HG02970 (cell line): ENCODE results near the gene NDUFB3.
"Not testable (repeated sequence)": the region's sequence is repeated elsewhere in the genome, so short reads cannot be mapped to it uniquely, and the experiment has no call there.

ENCODE experiments used
- ATAC-seq: cut with Tn5 transposase; IDR thresholded peaks from one replicate; pipeline ENCODE4 v1.9.1; 2021; ENCODE audit warnings: mild to moderate bottlenecking, moderate library complexity, moderate number of reproducible peaks; ENCODE audit not compliant: unreplicated experiment, low FRiP score

Gene NDUFB3

DNA sequence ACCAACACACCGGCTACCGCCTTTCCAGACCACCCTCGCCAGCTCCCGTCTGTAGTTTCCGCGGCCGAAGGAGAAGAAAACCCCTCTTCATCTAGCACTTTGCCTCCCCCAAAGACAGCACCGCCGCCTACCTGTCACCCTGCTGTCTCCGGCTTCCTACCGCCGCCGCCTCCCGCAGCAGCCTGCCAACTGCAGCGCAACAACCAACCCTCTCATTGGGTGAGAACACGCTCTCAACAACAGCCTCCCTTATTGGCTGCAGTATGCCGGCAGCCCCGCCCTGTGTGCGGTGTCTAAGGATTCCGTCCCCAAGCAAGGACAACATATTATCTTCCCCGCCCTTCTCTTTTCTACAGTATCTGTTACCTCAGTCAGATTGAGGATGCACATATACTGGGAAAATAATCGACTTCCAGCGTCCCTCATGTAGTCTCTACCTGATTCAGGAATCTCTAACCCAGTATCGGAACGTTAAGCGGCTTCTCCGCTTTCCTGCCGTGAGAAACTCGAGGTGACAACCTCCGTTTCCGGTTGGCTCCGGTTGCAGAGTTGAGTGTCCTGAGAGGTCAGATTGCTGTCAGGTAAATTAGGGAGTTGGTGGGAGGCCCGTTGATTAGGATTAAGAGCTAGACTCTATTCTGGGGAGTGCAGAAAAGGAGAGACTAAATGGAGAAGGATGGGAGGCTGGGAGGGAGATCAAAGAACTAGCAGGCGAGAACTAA is at the start of gene NDUFB3, which contains the start of gene HYCC2:
NDUFB3 (plus strand) TSS at position 523 of the 722 bp plus-strand sequence. CDS start 6,882 bp downstream, outside the sequence.
HYCC2 (minus strand) TSS at position 193 of the 722 bp plus-strand sequence. CDS start 47,662 bp downstream, outside the sequence.
- peak; percentile 98 for ATAC-seq

GRCh38 chr2:201024518-201024917 is 47.3 kb upstream of the NDUFB3 start:
- no peak for ATAC-seq

- ATAC-seq = not testable (repeated sequence)
Observed at GRCh38 chr2:201034355-201034754, 37.4 kb upstream of the NDUFB3 start.

GRCh38 chr2:201038361-201038760 is 33.4 kb upstream of the NDUFB3 start:
- not testable (repeated sequence) for ATAC-seq

DNA sequence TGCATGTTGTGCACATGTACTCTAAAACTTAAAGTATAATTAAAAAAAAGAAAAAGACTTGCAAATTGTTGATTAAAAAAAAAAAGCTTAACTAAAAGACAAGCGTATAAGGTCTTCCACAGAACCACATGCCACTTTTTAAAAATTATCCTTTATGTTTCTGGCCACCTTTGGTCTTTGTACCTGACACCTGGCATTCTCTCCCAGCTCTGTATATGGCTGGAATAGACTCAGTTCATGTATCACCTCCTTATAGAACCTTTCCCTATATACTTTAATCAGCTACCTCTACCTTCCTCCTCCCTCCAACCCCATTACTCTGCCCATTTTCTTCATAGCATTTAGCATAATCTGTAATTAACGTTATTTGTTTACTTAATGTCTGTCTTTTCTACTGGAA is 32.9 kb upstream of the NDUFB3 start:
- no peak for ATAC-seq

- ATAC-seq = no peak
Observed at GRCh38 chr2:201040867-201041628, 30.8 kb upstream of the NDUFB3 start.

GRCh38 chr2:201042451-201042850 is 29.4 kb upstream of the NDUFB3 start:
- ATAC-seq = not testable (repeated sequence)

DNA sequence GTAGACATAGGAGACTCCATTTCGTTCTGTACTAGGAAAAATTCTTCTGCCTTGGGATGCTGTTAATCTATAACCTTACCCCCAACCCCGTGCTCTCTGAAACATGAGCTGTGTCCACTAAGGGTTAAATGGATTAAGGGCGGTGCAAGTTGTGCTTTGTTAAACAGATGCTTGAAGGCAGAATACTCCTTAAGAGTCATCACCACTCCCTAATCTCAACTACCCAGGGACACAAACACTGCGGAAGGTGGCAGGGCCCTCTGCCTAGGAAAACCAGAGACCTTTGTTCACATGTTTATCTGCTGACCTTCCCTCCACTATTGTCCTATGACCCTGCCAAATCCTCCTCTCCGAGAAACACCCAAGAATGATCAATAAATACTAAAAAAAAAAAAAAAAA is 28.8 kb upstream of the NDUFB3 start:
- ATAC-seq = not testable (repeated sequence)

GRCh38 chr2:201046881-201047280 is 24.9 kb upstream of the NDUFB3 start:
- no peak for ATAC-seq

- ATAC-seq = no peak
Observed at GRCh38 chr2:201049455-201049854, 22.3 kb upstream of the NDUFB3 start.

DNA sequence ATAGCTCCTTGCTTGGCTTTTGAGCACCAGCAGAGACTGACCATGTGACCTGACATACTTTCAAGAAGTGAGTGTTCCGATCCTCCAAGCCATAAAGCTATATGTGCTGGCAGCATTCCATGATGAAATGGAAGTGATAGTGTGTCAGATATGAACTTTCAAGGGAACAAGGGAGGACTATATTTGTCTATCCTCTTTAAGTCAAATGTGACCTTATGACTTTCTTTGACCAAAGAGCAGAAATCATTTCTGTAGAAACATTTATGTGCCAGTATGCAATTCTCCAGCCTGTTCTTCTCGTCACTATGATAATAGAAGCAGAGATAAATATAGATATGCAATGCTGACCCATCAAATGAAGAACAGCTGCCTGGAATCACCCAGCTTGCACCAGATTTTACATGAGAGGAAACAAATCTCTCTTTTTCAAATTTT is 14.7 kb upstream of the NDUFB3 start:
- no peak for ATAC-seq

DNA sequence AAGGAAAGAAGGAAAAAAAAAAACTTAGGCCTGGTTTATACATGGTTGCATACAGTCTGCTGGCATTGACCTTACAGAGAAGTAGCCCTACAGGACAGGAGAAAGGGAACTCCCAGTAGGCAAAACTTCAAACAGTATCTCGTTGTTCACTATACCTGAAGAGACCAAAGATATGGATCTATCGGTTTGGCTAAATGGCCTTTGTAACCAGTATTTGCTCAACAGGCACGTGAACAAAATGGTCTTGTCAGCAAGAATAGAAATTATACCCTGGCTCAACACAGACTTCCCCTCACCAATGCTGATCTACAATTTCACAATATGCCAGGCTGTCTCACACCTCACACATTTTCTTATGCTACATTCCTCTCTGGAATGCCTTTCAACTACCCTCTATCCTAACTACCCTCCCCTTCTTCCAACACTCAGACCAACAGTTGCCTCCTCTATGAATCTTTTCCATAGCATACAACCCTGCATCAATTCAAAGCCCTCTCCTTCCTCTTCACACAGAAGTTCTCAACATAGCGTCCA is 14.0 kb upstream of the NDUFB3 start:
- no peak for ATAC-seq

DNA sequence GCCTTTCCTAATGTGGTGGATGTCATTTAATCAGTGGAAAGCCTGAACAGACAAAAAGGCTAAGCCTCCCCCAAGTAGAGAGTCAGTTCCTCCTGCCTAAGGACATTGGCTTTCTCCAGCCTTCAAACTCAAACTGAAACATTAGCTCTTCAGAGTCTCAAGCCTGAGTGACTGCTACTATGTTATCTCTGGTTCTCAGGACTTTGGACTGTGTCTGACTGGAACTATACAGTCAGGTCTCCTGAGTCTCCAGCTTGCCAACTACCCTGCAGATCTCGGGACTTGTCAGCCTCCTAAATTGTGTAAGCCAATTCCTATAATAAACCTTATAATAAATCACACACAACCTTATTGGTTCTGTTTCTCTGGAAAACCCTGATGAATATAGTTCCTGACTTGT is 12.9 kb upstream of the NDUFB3 start:
- no peak for ATAC-seq

DNA sequence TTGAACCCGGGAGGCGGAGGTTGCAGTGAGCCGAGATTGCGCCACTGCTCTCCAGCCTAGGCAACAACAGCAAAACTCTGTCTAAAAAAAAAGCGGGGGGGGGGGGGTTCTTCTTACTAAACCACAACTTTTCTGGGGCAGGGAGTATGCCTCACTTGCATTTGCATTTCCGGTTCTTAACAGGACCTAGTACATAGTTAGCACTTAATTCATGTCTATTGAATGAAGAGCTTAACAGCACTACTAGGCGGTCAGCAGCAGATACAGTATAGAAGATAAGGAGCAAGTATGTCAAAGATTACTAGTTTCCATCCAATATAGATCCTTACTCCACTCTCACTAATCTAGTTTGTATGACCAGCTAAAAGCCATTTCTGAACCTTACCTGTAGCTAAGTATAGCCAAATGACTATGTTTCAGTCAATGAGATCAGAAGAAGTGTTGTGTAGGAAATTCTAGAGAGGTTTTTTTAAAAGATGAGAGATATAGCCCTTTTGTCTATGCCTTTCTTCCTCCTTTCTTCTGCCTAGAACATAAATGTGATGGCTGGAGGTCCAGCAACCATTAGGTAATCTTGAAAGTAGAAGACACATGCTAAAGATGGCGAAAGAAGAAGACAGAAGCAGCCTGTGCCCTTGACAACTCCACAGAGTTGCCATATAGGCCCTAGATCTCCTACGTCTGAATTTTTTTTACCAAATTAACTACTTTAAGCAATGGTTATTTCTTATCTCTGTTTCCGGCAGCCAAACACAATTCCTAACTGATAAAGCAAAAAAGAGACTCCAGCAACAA is 11.6 kb upstream of the NDUFB3 start:
- ATAC-seq = no peak

GRCh38 chr2:201063516-201063915 is 8.3 kb upstream of the NDUFB3 start:
- not testable (repeated sequence) for ATAC-seq

DNA sequence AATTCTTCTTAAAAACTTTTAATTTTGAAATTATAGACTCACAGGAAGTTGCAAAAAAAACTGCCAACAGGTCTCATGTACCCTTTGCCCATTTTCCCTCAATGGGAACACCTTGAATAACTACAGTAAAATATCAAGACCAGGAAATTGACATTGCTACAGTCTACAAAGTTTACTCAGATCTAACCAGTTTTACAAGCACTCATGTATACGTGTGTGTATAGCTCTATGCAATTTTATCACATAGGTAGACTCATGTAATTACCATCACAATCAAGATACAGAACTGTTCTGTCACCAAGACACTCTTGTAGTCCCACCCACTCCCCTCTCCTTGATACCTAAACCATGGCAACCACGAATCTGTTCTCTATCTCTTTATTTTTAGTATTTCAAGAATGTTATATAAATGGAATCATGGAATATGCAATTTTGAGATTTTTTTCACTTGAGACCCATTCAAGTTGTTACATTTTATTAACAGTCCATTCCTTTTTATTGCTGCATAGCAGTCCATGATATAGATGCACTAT is 6.9 kb upstream of the NDUFB3 start:
- ATAC-seq = no peak

GRCh38 chr2:201070948-201071478 is 788 bp upstream of the NDUFB3 start:
- peak; percentile 22 for ATAC-seq

DNA sequence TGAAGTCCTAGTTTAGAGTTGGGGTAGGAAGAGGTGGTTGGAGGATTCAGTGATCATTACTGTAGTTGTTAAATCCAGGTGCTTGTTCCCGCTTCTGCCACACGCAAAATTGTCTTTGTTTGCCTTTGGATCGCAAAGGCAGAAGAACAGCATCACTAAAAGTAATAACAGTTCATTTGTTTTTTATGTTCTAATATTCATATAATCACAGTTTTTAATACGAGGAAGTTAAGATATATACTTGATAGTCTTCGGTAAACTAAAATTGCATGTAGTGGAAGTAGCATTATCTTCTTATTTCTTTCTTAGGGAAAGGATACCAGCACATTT is 365 bp downstream of the NDUFB3 start:
- no peak for ATAC-seq

- no peak for ATAC-seq
Observed at GRCh38 chr2:201073071-201073470, 1.3 kb downstream of the NDUFB3 start.

GRCh38 chr2:201074996-201075395 is 3.2 kb downstream of the NDUFB3 start:
- ATAC-seq = no peak
